SH-SY5Y (cell line): ENCODE data around the gene UBE2J2.

ENCODE experiments used
- GATA2 ChIP-seq: IDR thresholded peaks from 2 replicates; pipeline ENCODE4 v1.6.1; 2011; ENCODE audit warnings: mild to moderate bottlenecking, low read depth, low read length
- GATA3 ChIP-seq: IDR thresholded peaks from 2 replicates; pipeline ENCODE4 v1.6.1; 2011; ENCODE audit warnings: low read depth, mild to moderate bottlenecking, low read length, moderate library complexity

DNA sequence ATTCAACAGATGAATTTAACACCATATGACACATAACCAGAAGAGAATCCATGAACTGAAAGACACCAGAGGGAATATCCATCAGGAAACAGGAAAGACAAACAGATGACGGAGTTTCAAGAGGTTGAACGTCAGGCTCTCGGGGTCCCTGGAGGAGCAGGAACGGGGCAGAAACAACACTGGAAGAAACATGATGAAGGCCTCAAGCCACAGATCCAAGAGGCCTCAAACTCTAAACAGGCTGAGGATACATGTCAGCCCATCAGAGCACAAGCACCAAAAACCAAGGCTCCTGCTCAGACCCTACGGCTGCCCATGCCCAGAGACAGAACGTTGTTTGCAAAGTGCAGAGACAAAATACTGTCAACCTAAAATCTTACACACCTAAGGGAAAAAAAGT, 43.8 kb upstream of the UBE2J2 start:
- TF ChIP-seq GATA2 (no peak), GATA3 (no peak)
